ENCODE results near the gene KCTD17. TPM values are rescaled to one million over a fixed set of nuclear protein-coding genes. Genes with fewer than 3 reads are reported as not detected.

Gene KCTD17
- total RNA-seq, 1 donor from 2014 or later: 42.2 TPM

DNA sequence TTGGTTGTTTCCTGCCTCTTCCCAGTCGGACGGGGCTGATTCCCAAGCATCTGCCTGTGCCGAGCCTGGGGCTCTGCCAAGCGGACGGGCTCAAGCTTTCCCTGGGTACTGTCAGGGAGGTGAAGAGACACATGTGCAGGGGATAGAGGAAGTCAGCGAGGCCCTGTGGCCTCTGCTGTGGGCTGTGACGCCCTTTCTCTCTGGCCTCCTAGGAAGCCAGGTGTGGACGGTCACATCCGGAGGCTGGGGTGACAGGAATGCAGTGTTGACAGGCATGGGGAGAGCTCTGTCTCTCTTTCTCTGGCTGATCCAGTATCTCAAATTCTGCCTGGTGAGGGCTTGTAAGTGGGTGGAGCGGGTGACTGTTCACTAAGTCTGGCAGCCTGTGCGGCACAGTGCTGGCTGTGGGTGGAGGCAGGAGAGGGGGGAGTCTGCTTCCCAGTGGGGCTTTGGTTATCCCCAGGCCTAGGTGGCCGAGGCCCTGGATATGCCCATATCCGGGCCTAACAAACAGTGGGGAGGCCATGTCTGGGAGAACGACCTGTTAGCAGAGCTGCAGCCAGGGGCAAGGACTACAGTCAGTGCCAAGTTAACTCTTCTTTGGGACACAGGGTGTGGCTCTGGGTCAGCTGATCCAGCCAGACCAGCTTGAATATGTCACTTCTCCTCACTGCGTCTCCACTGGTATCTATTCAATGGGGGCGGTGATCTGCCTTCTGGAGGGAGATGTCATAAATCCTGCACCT, 1.9 kb downstream of the KCTD17 start:
- Mint-ChIP-seq H3K27ac (no peak overlapping the region), H3K4me1 (peaks cover 6% of the 10 kb centered on the region), H3K36me3 (peaks cover 2% of the 10 kb centered on the region), H3K27me3 (ENCODE audit: low read depth) (no peaks in the 10 kb centered on the region), H3K4me3 (peak overlapping the region; percentile 65), H3K9me3 (no peaks in the 10 kb centered on the region)
- TF ChIP-seq, protein P1, sequence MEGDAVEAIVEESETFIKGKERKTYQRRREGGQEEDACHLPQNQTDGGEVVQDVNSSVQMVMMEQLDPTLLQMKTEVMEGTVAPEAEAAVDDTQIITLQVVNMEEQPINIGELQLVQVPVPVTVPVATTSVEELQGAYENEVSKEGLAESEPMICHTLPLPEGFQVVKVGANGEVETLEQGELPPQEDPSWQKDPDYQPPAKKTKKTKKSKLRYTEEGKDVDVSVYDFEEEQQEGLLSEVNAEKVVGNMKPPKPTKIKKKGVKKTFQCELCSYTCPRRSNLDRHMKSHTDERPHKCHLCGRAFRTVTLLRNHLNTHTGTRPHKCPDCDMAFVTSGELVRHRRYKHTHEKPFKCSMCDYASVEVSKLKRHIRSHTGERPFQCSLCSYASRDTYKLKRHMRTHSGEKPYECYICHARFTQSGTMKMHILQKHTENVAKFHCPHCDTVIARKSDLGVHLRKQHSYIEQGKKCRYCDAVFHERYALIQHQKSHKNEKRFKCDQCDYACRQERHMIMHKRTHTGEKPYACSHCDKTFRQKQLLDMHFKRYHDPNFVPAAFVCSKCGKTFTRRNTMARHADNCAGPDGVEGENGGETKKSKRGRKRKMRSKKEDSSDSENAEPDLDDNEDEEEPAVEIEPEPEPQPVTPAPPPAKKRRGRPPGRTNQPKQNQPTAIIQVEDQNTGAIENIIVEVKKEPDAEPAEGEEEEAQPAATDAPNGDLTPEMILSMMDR (IDR thresholded peaks at IDR 0.05; ENCODE audit: unreplicated experiment): no peak
- DNase-seq (ENCODE audit: low spot score in 2 of 2, unreplicated experiment in 2 of 2): no peak

DNA sequence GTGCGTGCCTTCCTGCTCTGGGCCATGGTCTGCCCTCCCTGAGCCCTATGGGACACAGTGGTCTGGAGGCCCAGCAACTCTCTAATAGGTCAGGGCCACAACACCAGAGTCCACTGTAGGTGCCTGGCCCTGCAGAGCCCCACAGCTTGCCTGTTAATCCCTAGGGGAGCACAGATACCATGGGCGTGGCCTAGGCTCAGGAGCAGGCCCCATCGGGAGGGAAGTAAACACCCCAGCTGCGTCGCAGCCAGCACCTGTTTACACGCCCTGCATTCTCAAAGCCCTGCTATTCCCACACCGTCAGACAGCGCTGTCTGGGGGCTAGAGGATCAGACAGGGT, 2.5 kb downstream of the KCTD17 start:
- TF ChIP-seq, protein P1 (IDR thresholded peaks at IDR 0.05; ENCODE audit: unreplicated experiment): no peak
- no peak overlapping the region for H3K4me3 Mint-ChIP-seq
- H3K36me3 Mint-ChIP-seq: peaks cover 2% of the 10 kb centered on the region
- no peak for DNase-seq (ENCODE audit: low spot score in 2 of 2, unreplicated experiment in 2 of 2)
- no peak overlapping the region for H3K27ac Mint-ChIP-seq
- H3K27me3 Mint-ChIP-seq (ENCODE audit: low read depth): no peaks in the 10 kb centered on the region
- peaks cover 6% of the 10 kb centered on the region for H3K4me1 Mint-ChIP-seq
- no peaks in the 10 kb centered on the region for H3K9me3 Mint-ChIP-seq

DNA sequence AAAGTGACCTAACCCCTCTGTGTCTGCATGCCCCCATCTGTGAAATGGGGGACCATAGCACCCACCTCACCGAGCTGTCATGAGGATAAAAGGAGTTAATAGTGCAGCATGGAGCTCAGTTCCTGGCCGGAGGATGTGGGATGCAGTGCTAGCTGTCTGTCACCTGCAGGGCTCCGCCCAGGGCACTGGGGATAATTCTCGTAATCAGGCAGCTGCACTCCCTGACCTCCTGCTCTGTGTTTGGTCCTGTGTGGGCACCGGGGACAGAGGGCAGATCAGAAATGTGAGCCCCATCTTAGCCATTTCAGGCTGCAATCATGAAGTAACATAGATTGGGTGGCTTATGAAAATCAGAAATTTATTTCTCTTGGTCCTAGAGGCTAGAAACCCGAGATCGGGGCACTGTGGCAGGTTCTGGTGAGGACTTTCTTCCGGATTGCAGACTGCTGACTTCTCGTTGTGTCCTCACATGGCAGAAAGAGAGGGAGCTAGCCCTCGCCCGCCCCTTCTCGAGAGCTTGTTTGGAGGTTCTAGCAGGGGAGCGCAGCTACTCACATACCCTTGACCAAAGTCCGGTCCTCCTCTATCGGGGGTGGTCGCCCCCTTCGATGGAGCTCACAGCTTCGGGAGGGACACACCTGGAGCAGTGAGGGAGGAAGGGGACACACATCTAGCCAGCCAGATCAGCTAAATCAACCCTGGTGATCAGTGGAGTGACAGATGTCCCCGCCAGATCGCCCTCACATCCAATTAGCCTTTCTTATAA, 3.2 kb downstream of the KCTD17 start:
- Mint-ChIP-seq H3K27me3 (ENCODE audit: low read depth) (no peaks in the 10 kb centered on the region), H3K4me3 (no peak overlapping the region), H3K4me1 (peaks cover 6% of the 10 kb centered on the region), H3K27ac (no peak overlapping the region), H3K9me3 (no peaks in the 10 kb centered on the region), H3K36me3 (peaks cover 2% of the 10 kb centered on the region)
- no peak for DNase-seq (ENCODE audit: low spot score in 2 of 2, unreplicated experiment in 2 of 2)
- TF ChIP-seq, protein P1 (IDR thresholded peaks at IDR 0.05; ENCODE audit: unreplicated experiment): no peak

DNA sequence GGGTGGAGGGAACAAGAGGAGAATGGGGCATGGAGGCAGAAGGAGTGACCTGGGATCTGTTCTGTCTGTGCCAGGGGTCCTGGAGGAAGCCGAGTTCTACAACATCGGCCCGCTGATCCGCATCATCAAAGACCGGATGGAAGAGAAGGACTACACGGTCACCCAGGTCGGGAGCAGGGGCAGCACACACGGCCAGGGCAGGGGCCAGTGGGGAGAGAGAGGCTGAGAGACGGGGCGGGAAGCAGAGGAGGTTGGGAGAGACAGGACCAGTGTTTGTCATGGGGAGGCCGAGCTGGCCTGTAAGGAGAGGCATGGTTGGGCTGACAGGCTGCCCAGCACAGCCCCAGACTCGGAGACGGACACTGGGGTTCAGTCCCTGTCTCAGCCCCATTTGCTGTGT, 4.7 kb downstream of the KCTD17 start:
- Mint-ChIP-seq H3K36me3 (peaks cover 2% of the 10 kb centered on the region), H3K27me3 (ENCODE audit: low read depth) (no peaks in the 10 kb centered on the region), H3K4me1 (peaks cover 6% of the 10 kb centered on the region), H3K9me3 (no peaks in the 10 kb centered on the region), H3K27ac (no peak overlapping the region), H3K4me3 (no peak overlapping the region)
- TF ChIP-seq, protein P1 (IDR thresholded peaks at IDR 0.05; ENCODE audit: unreplicated experiment): no peak
- DNase-seq (ENCODE audit: low spot score in 2 of 2, unreplicated experiment in 2 of 2): no peak

DNA sequence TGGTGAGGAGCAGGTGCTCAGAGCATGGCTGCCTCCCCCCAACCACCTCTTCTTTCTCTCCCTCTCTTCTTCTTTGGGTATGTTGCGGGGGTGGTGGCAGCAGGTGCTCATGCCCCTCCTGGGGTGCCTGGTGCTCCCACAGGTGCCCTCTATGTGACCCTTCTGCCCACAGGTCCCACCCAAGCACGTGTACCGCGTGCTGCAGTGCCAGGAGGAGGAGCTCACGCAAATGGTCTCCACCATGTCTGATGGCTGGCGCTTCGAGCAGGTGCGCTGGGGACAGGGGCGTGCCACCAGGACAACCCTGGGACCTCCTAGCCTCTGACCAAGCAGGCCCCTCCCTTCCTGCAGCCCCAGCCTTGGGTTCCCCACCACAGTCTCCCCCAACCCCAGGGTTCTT, 5.7 kb downstream of the KCTD17 start:
- H3K36me3 Mint-ChIP-seq: peaks cover 2% of the 10 kb centered on the region
- no peak overlapping the region for H3K27ac Mint-ChIP-seq
- no peak overlapping the region for H3K4me3 Mint-ChIP-seq
- H3K27me3 Mint-ChIP-seq (ENCODE audit: low read depth): no peaks in the 10 kb centered on the region
- no peaks in the 10 kb centered on the region for H3K9me3 Mint-ChIP-seq
- DNase-seq (ENCODE audit: low spot score in 2 of 2, unreplicated experiment in 2 of 2): no peak
- TF ChIP-seq, protein P1 (IDR thresholded peaks at IDR 0.05; ENCODE audit: unreplicated experiment): no peak
- peaks cover 4% of the 10 kb centered on the region for H3K4me1 Mint-ChIP-seq

Measured in mesothelial cell of epicardium (in vitro differentiated cells).